HG02588 (cell line): Measurements from ENCODE around the gene PKD1.

ENCODE experiments used
- ATAC-seq: cut with Tn5 transposase; IDR thresholded peaks from one replicate; pipeline ENCODE4 v1.9.1; 2021; ENCODE audit warnings: mild to moderate bottlenecking, moderate library complexity; ENCODE audit not compliant: unreplicated experiment

Gene PKD1

DNA sequence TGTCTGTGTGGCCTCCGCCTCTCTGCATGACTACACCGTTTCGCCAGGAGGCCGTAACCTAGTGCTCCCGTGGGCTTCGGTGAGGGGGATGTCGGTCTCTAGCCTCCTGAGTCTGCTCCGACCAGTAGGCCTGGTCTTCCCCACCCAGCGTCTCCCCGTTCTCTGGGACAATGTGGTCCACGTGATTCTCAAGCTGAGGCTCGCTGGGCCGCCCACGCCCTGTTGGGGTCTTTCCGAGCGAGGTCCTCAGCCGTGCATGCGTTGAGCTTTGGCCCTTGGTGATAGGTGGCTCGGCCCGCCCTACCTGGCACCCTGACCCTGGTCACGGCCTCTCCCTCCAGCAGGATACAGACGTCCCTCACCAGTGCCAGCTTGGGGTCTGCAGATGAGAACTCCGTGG, 57.0 kb downstream of the PKD1 start:
- ATAC-seq = no peak

GRCh38 chr16:2078096-2078495, 57.6 kb downstream of the PKD1 start:
- no peak for ATAC-seq

- ATAC-seq = no peak
These were observed 58.0 kb downstream of the PKD1 start for GRCh38 chr16:2077696-2078095.

GRCh38 chr16:2077016-2077415, 58.7 kb downstream of the PKD1 start:
- no peak for ATAC-seq

GRCh38 chr16:2076072-2076865, 59.4 kb downstream of the PKD1 start:
- ATAC-seq = no peak

- no peak for ATAC-seq
These were observed 60.1 kb downstream of the PKD1 start for GRCh38 chr16:2075631-2076030.

DNA sequence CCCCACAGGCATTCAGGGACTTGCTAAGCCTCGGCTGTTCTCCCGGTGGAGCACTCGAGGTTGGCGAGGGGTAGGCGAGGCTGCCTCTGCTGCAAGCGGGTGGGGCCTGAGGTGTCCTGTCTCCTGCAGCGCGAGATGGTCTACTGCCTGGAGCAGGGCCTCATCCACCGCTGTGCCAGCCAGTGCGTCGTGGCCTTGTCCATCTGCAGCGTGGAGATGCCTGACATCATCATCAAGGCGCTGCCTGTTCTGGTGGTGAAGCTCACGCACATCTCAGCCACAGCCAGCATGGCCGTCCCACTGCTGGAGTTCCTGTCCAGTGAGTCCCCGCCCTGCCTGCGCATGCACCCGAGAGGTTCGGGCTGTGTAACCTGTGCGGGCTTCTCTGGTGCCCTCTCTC, 61.6 kb downstream of the PKD1 start:
- ATAC-seq = no peak

GRCh38 chr16:2072926-2073325, 62.8 kb downstream of the PKD1 start:
- ATAC-seq = no peak

DNA sequence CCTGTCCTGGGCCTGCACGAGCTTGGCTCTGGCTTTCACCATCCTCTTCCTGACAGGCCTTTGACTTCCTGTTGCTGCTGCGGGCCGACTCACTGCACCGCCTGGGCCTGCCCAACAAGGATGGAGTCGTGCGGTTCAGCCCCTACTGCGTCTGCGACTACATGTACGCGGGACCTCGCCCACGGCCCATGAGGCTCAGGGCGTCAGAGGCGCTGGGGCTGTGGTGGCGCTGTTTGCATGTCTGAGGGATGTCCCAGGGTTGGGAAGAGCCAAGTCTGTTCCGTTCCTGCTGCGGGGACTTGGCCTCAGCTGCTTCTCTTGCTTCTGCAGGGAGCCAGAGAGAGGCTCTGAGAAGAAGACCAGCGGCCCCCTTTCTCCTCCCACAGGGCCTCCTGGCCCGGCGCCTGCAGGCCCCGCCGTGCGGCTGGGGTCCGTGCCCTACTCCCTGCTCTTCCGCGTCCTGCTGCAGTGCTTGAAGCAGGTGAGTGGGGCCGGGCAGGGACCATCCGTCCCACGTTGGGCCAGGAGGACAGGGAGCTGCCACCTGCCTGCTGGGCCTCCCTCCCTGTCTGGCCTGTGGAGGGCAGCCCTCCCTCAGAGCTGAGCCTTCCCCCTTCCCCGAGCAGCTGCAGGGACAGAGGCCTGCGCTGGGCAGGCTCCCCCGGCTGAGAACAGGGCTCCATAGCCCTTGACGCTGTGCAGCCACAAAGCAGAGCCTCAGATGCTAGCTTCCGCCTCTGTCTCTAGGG, 64.1 kb downstream of the PKD1 start:
- ATAC-seq = no peak

GRCh38 chr16:2070576-2071453, 64.9 kb downstream of the PKD1 start:
- no peak for ATAC-seq

DNA sequence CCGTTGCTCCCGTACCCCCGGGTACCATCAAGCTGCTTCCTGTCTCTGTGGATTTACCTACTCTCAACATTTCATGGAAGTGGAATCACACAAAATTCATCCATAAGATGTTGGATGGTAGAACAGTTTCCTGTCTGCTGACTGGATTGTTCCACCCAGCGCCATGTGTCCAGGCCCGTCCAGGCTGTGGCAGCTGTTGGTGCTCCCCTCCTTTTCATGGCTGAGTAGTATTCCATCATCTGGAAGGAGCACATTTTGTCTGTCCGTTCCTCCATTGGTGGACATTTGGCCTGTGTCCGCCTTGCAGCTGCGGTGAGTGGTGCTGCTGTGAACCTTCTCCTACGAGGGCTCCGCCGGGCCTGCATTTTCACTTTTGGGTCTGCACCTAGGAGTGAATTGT, 69.6 kb downstream of the PKD1 start:
- no peak for ATAC-seq

- no peak for ATAC-seq
These were observed 71.2 kb downstream of the PKD1 start for GRCh38 chr16:2064368-2064945.

DNA sequence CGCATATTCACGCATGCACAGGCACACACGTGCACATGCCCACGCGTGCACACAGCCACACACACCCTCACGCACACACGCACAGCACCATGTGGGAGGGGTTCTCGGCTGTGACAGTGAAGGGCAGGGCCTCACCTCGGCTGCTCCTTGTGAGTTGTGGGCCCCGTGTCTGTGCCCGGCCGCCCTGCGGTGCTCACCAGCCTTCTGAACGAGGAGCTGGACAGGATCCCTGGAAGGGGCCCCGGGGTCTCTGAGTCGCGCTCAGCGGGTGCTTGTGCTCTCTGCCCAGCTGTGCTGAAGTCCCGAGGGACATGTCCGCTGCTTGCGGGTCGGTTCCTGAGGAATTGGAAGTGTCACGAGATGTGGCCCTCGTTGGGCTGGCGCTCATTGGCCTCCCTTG, 71.8 kb downstream of the PKD1 start:
- no peak for ATAC-seq

- ATAC-seq = no peak
These were observed 72.9 kb downstream of the PKD1 start for GRCh38 chr16:2062801-2063200.

DNA sequence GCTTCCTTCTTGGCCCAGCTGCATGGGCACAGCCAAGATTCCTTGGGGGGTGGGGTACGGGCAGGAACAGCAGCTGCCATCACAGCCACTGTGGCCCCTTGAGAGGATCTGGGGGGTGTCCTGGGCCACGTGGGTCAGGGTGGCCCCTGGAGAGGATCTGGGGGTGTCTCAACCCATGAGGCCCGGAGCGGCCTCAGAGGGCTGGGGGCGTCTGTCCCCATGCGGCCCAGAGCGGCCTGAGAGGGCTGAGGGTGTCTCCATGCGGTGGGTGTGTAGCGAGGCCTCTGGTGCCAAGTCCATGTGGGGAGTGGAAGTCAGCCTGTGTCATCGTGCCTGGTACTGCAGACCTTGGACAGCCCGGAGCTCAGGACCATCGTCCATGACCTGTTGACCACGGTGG, 74.2 kb downstream of the PKD1 start:
- no peak for ATAC-seq

- ATAC-seq = no peak
These were observed 74.7 kb downstream of the PKD1 start for GRCh38 chr16:2061023-2061422.

DNA sequence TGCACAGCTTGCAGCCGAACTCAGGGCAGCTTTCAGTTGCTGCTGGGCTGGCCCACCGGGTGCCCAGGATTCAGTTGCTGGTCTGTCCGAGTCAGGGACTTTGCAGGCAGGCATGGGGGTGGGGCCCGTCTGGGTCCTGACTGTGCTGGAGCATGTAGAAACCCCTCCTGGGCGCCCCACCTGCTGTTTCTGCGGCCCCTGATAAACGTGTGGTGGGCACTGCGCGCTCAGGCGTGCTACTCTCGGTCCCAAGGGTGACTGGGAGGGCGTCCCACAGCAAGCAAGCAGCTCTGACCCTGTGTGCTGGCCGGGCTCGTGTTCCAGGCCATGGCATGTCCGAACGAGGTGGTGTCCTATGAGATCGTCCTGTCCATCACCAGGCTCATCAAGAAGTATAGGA, 75.4 kb downstream of the PKD1 start:
- no peak for ATAC-seq

DNA sequence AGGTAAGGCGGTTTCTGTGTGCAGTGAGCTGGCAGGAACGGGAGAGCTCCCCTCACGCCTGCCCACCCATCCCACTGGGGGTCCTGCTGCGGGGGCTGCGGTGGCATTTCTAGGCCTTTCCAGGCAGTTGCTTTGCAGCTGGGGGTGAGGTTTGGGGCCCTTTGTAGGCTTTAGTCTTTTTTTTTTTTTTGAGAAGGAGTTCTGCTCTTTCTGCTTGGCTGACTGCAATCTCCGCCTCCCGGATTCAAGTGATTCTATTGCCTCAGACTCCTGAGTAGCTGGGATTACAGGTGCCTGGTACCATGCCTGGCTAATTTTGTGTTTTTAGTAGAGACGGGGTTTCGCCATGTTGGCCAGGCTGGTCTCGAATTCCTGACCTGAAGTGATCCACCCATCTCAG, 76.8 kb downstream of the PKD1 start:
- ATAC-seq = no peak

GRCh38 chr16:2058420-2058819, 77.3 kb downstream of the PKD1 start:
- no peak for ATAC-seq

GRCh38 chr16:2057438-2057837, 78.3 kb downstream of the PKD1 start:
- ATAC-seq = no peak
